Measurements from ENCODE around the gene ATP8B4.
A peak's percentile ranks its signal among the peaks of the same experiment; 100 is the strongest.

The ATP8B4 gene

DNA sequence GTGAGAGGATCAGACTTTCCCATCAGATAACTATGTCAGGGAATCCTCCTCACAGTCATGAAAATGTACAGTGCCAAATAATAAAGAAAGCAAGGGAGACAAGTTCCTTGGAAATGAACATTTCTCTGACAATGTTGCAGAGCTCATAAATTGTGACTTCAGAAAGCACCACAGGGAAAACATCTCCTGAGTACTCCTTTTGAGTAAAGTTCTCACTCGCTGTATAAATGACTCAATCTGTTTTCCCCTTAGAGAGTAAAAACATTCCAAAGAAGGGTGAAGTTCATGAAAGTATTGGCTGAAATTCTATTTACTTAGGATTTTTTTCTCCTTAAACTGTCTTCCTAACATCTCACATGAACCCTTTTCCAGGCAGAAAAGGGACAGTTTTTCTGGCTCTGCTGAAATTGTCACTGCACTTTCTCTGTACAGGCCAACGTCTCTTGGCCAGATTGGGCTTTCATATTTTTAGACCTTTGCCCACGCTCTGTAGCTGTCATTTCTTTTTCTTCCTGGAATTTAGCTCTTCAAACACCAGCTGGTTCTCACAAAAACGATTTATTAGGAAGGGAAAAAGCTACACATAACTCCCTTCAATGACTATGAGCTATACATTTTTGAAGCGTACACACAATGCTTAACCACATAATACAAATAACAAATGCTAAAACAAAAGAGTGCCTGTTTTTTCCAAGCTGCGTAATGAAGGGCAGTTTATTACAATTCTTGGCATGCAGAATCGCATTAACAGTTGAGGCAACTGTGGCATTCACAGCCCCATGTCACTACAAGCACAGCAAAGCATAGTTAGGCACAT, 216.1 kb downstream of the ATP8B4 start:
- peak; percentile 89 for DNase-seq (ENCODE audit: low read depth)
- no peak overlapping the region for H3K4me3 ChIP-seq (ENCODE audit: low read depth, low read length)
- TF ChIP-seq, protein P1, sequence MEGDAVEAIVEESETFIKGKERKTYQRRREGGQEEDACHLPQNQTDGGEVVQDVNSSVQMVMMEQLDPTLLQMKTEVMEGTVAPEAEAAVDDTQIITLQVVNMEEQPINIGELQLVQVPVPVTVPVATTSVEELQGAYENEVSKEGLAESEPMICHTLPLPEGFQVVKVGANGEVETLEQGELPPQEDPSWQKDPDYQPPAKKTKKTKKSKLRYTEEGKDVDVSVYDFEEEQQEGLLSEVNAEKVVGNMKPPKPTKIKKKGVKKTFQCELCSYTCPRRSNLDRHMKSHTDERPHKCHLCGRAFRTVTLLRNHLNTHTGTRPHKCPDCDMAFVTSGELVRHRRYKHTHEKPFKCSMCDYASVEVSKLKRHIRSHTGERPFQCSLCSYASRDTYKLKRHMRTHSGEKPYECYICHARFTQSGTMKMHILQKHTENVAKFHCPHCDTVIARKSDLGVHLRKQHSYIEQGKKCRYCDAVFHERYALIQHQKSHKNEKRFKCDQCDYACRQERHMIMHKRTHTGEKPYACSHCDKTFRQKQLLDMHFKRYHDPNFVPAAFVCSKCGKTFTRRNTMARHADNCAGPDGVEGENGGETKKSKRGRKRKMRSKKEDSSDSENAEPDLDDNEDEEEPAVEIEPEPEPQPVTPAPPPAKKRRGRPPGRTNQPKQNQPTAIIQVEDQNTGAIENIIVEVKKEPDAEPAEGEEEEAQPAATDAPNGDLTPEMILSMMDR (conservative IDR thresholded peaks at IDR 0.05; ENCODE audit: low read depth, low read length): no peak

DNA sequence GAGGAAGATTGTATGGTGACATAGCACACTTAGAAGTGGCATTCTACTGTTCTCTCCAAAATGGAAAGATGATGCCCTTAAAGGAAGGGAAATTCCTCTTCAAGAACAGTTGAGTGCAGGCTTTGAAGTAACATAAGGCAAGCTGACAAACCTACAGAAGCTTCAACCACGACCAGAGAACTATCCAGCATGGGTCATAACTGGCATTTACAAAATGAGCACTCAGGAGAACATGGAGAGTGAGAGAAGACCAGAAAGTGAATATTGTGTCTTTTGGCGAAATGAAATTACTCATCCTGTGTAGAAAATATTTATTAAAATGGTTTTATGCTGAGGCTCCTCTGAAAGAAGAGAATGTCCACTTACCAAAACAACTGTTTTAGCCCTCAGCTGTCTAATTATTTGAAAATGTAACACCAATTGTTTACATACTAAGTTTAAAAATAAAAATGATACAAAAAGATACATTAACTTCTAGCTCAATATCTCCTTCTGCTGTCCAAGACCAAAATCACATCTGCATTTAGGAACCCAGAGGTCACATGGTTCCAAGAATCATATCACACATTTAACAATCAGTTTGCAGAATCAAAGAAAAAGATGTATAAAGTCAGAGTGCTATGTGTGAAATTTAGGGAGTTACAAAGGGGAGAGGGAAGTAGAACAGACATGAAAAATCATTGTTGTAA, 216.9 kb downstream of the ATP8B4 start:
- DNase-seq (ENCODE audit: low read depth): peak; percentile 80

DNA sequence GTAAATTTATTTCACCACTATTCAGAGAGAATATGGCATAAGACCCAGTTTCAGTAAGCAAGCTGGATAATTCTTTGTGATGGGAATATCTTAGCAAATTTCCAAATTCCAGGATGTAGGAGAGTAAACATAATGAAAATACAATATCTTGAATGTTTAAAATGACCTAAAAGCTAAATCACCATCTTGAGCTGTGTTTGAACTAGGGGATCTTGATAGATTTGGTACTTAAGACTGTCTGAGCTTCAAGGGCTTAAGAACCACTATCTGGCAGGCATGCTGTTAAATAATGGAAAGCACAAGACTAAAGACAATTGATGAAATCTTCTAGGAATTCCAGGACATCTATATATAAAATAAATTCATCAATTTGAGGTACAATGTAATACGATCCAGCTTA, 217.7 kb downstream of the ATP8B4 start:
- TF ChIP-seq, protein P1 (conservative IDR thresholded peaks at IDR 0.05; ENCODE audit: low read depth, low read length): no peak
- DNase-seq (ENCODE audit: low read depth): no peak
- no peak overlapping the region for H3K4me3 ChIP-seq (ENCODE audit: low read depth, low read length)

More for the DNA sequence above, 216.9 kb downstream of the ATP8B4 start:
- TF ChIP-seq, protein P1 (conservative IDR thresholded peaks at IDR 0.05; ENCODE audit: low read depth, low read length): peak; percentile 58
- H3K4me3 ChIP-seq (ENCODE audit: low read depth, low read length): no peak overlapping the region

DNA sequence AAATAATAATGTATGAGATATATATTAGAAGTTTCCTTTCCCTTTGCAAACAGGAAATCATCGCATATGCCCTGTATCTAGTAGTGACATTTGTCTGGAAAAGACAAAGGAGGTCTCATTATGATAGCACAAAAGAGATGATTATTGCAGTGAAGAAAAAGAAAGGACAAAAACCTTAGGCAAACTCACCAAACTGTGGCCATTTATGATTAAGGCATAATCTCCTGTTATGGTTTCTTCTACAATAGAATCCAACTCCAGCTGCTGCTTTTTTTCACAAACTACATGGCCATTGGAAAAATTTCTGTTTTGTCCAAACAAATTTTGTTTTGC, 218.2 kb downstream of the ATP8B4 start:
- TF ChIP-seq, protein P1 (conservative IDR thresholded peaks at IDR 0.05; ENCODE audit: low read depth, low read length): no peak
- H3K4me3 ChIP-seq (ENCODE audit: low read depth, low read length): no peak overlapping the region
- DNase-seq (ENCODE audit: low read depth): no peak

DNA sequence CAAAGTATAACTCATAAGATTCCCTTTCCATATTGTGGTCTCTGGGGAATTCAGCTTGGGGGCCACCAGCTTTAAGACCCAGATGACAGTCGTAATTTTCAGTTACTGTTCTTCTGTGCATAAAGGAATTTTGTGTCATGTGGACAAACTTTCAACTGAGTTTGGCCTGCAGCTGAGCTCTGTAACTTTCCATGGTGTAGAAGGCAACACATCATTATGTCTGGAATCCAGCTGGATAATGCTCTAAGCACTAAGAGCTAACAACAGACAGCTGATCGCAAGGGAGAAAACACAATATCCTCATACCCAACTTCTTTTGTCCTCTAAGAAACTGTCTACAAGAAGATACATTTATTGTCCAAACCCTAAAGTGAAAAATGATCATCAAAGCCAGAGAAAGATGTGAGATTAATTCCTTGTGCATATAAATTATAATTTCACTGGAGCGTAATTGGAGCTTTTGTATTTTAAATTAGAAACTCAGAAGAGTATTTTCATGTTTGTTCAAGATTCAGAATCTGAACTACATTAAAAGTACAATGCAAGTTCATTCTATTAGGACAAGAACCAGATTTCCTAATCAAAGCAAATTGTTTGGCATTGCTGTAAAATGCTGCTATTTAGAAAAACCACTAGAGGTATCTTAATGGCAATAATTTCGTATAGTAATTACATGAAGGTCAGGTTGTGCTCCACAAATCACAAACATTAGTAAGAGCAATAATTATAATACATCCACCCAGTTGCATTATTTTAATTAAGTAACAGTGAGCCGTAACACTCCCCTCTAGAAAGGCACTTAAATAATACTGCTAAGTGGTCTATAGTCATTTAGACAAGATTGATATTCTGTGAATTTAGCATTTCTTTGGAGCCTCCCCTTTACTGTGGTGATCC, 218.8 kb downstream of the ATP8B4 start:
- TF ChIP-seq, protein P1 (conservative IDR thresholded peaks at IDR 0.05; ENCODE audit: low read depth, low read length): no peak
- H3K4me3 ChIP-seq (ENCODE audit: low read depth, low read length): no peak overlapping the region
- DNase-seq (ENCODE audit: low read depth): peak; percentile 52

DNA sequence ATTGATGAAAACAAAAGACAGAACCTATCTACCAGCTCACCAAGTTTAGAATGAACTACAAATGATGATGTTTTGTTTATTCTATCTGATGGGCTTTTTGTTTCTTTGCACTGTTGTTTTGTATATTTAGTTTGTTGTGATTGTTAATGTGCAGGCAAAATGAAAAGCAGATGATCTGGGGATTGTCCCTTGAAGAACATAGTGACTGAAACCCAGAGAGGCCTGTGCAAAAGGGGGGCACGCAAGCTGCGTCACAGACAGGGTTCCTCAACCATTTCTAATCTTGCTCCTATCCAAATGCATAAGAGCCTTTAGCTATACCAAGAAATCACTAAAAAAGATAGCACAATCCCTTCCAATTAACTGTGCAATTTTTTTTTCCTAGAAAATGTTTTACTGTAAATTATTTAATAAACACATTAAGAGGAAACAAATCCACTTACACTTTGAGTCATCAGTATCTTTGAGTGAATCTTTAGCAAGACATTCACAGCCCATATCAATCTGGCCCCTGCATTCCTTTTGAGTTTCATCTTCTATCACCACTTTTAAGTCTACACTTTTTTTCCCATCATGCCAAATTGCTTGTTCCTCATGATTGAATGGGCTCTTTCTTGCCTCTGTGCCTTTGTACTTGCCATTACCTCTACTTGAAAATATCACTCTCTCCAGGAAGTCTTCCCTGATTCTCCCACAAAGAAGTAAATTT, 220.3 kb downstream of the ATP8B4 start:
- TF ChIP-seq, protein P1 (conservative IDR thresholded peaks at IDR 0.05; ENCODE audit: low read depth, low read length): no peak
- DNase-seq (ENCODE audit: low read depth): no peak
- no peak overlapping the region for H3K4me3 ChIP-seq (ENCODE audit: low read depth, low read length)

Data from choroid plexus epithelial cell (primary cell).